Activated naive CD8-positive, alpha-beta T cell treated with anti-CD3 and anti-CD28 coated beads, Interleukin-2, amount 10 ng/mL, durations not matched to agents 7 days and 5 days (primary cell): ENCODE measurements around the gene PCSK4. TPM values are rescaled to one million over a fixed set of nuclear protein-coding genes. Genes with fewer than 3 reads are reported as not detected.
A peak's percentile ranks its signal among the peaks of the same experiment; 100 is the strongest.

Experiments used
- ATAC-seq: fragments of 150-1000 bp; cut with Tn5 transposase; one replicate; pipeline ENCODE4 v1.10.0; 2021; ENCODE audit warnings: low read depth, moderate library complexity
- POLR2A ChIA-PET: fragments of 350-600 bp; sonication (Branson Sonifier 250); formaldehyde crosslinking; loops from one replicate; lab custom pipeline; 2021; ENCODE audit warnings: antibody characterized with exemption; lab: Charles Lee
- DNase-seq: peaks from one replicate; pipeline ENCODE4 v3.0.0; 2021
- H3K27ac Mint-ChIP-seq: one replicate; pipeline ENCODE4 v1.8.0; 2022; ENCODE audit warnings: mild to moderate bottlenecking, mixed read lengths
- H3K27me3 Mint-ChIP-seq: one replicate; pipeline ENCODE4 v1.8.0; 2022; ENCODE audit warnings: mild to moderate bottlenecking, moderate library complexity, mixed read lengths
- H3K36me3 Mint-ChIP-seq: one replicate; pipeline ENCODE4 v1.8.0; 2021; ENCODE audit warnings: mild to moderate bottlenecking, mixed read lengths
- H3K4me1 Mint-ChIP-seq: one replicate; pipeline ENCODE4 v1.8.0; 2021; ENCODE audit warnings: mixed read lengths
- H3K4me3 Mint-ChIP-seq: one replicate; pipeline ENCODE4 v1.8.0; 2022; ENCODE audit warnings: mild to moderate bottlenecking, moderate library complexity, mixed read lengths
- H3K9me3 Mint-ChIP-seq: one replicate; pipeline ENCODE4 v1.8.0; 2021; ENCODE audit warnings: mixed read lengths
- total RNA-seq, 2 experiments: library from RNA; stranded (reverse); gene quantifications; one replicate each; pipeline ENCODE4 v1.2.3, GENCODE V29; 2021

Gene PCSK4
- total RNA-seq, 2 experiments from 2014 or later, result 6.7 to 9.7 TPM

GRCh38 chr19:1451916-1452801 lies 38.0 kb downstream of the PCSK4 start:
- Mint-ChIP-seq H3K27ac (no peak overlapping the region), H3K4me1 (peaks cover 9% of the 10 kb centered on the region), H3K27me3 (peaks cover 65% of the 10 kb centered on the region), H3K36me3 (no peaks in the 10 kb centered on the region), H3K4me3 (no peak overlapping the region), H3K9me3 (no peaks in the 10 kb centered on the region)
- ATAC-seq, result no peak
- no peak for DNase-seq
- POLR2A ChIA-PET, result no interaction called here

- ATAC-seq, result no peak
- POLR2A ChIA-PET, result no interaction called here
These were observed 39.1 kb downstream of the PCSK4 start for GRCh38 chr19:1450735-1451731.

DNA sequence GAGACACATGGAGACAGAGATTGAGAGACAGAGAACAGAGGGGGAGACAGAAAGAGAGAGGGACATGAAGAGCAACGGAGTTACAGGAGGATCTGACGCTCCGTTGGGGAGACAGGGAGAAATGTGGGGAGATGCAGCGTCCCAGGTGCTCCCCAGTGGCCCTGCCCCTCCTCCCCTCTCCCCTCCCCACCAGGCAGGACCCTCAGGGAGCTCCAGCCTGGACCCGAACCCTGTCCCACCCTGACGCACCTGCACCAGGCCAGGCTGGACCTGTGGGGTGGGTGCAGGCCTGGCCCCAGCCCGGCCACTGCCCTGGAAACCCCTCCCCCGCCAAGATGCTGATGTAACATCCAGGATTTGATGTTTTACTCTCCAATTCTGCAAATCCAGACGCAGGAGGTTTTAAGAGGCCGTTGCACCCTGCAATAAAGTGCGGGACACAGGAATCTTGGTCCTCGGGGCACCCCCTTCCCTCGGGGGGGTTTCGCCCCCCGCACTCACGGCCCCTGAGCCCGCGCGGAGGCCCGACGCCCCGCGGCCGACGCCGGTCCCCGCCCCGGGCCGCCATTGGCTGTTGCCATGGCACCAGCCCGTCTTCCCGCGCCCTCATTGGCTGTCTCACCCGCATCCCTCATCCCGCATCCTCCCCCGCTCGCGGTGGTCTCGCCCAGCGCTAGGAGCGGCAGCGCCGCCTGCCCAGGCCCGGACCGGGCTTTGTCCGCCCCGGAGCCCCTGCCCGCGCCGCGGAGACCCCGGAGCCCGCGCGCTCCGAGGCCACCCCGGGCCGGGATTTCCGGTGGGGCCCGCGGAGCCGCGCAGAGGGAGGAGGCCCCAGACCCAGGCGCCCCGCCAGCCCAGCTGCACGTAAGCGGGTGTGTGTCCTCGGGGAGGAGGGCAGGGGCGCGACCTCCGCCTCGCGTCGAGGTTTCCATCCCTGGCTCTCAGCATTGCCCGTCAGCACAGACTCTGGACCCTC lies 40.4 kb downstream of the PCSK4 start, which contains the start of gene APC2:
APC2 (plus strand) TSS at position 655 of the 976 bp plus-strand sequence. CDS start 2,881 bp downstream, outside the sequence.
- no peak for DNase-seq
- no peaks in the 10 kb centered on the region for H3K36me3 Mint-ChIP-seq
- H3K27me3 Mint-ChIP-seq, result peaks cover 58% of the 10 kb centered on the region
- no peaks in the 10 kb centered on the region for H3K9me3 Mint-ChIP-seq
- no peak within 1 kb of the TSS for H3K27ac Mint-ChIP-seq
- peak; percentile 11 for ATAC-seq
- peaks cover 4% of the 10 kb centered on the region for H3K4me1 Mint-ChIP-seq
- H3K4me3 Mint-ChIP-seq, result no peak within 1 kb of the TSS
- POLR2A ChIA-PET, result no interaction called here

More at GRCh38 chr19:1450735-1451731, 39.1 kb downstream of the PCSK4 start:
- Mint-ChIP-seq H3K4me3 (no peak overlapping the region), H3K36me3 (no peaks in the 10 kb centered on the region), H3K27ac (no peak overlapping the region), H3K4me1 (peaks cover 9% of the 10 kb centered on the region), H3K9me3 (no peaks in the 10 kb centered on the region), H3K27me3 (peaks cover 69% of the 10 kb centered on the region)
- no peak for DNase-seq

- ATAC-seq (no peak), DNase-seq (no peak)
- Mint-ChIP-seq H3K9me3 (no peaks in the 10 kb centered on the region), H3K4me3 (peak overlapping the region; percentile 6), H3K36me3 (no peaks in the 10 kb centered on the region), H3K27ac (no peak overlapping the region), H3K4me1 (peaks cover 8% of the 10 kb centered on the region), H3K27me3 (peaks cover 48% of the 10 kb centered on the region)
- POLR2A ChIA-PET, result no interaction called here
These were observed 42.2 kb downstream of the PCSK4 start for GRCh38 chr19:1447944-1448343.

DNA sequence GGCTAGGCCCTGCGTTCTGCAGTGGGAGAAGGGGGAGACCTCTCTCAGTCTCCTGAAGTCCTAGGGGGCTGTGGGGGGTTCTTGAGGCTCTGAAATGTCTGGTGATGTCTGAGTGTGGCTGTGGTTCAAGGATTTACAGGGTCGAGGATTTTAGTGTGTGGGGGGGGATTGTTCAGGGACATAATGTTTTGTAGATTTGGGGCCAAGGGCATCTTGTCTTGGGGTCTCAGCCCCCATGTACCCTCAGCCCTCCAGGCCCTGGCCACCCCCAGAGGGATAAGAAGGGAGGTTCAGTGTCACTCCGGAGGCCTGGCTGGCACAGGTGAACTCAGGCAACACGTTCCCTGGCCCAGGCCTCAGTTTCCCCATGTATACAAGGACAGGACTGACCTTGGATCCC lies 42.6 kb downstream of the PCSK4 start:
- Mint-ChIP-seq H3K4me3 (no peak overlapping the region), H3K9me3 (no peaks in the 10 kb centered on the region), H3K27ac (no peak overlapping the region), H3K27me3 (peaks cover 48% of the 10 kb centered on the region), H3K4me1 (peaks cover 8% of the 10 kb centered on the region), H3K36me3 (no peaks in the 10 kb centered on the region)
- DNase-seq (no peak), ATAC-seq (no peak)
- POLR2A ChIA-PET, result interaction anchor here (1.2 kb wide), 1 partner anchor 9 kb away, joined by 3 read pairs; no protein-coding TSS in a partner anchor

GRCh38 chr19:1446713-1447481 lies 43.3 kb downstream of the PCSK4 start:
- peak; percentile 70 for DNase-seq
- POLR2A ChIA-PET, result interaction anchor here (1.1 to 1.2 kb wide), 2 partner anchors 10 to 177 kb away, joined by 3 read pairs; partner anchors contain the start of gene CIRBP
- H3K27ac Mint-ChIP-seq, result no peak overlapping the region

GRCh38 chr19:1445932-1446712 lies 44.0 kb downstream of the PCSK4 start:
- peaks cover 8% of the 10 kb centered on the region for H3K4me1 Mint-ChIP-seq
- peak; percentile 40 for DNase-seq
- H3K36me3 Mint-ChIP-seq, result peaks cover 2% of the 10 kb centered on the region
- H3K27me3 Mint-ChIP-seq, result peaks cover 38% of the 10 kb centered on the region
- ATAC-seq, result no peak
- H3K4me3 Mint-ChIP-seq, result no peak overlapping the region
- POLR2A ChIA-PET, result interaction anchor here (1.1 to 1.2 kb wide), 2 partner anchors 11 to 177 kb away, joined by 3 read pairs; partner anchors contain the start of gene CIRBP
- H3K27ac Mint-ChIP-seq, result no peak overlapping the region
- no peaks in the 10 kb centered on the region for H3K9me3 Mint-ChIP-seq

More at GRCh38 chr19:1446713-1447481, 43.3 kb downstream of the PCSK4 start:
- ATAC-seq, result no peak
- peaks cover 8% of the 10 kb centered on the region for H3K4me1 Mint-ChIP-seq
- no peaks in the 10 kb centered on the region for H3K36me3 Mint-ChIP-seq
- H3K9me3 Mint-ChIP-seq, result no peaks in the 10 kb centered on the region
- no peak overlapping the region for H3K4me3 Mint-ChIP-seq
- peaks cover 42% of the 10 kb centered on the region for H3K27me3 Mint-ChIP-seq

DNA sequence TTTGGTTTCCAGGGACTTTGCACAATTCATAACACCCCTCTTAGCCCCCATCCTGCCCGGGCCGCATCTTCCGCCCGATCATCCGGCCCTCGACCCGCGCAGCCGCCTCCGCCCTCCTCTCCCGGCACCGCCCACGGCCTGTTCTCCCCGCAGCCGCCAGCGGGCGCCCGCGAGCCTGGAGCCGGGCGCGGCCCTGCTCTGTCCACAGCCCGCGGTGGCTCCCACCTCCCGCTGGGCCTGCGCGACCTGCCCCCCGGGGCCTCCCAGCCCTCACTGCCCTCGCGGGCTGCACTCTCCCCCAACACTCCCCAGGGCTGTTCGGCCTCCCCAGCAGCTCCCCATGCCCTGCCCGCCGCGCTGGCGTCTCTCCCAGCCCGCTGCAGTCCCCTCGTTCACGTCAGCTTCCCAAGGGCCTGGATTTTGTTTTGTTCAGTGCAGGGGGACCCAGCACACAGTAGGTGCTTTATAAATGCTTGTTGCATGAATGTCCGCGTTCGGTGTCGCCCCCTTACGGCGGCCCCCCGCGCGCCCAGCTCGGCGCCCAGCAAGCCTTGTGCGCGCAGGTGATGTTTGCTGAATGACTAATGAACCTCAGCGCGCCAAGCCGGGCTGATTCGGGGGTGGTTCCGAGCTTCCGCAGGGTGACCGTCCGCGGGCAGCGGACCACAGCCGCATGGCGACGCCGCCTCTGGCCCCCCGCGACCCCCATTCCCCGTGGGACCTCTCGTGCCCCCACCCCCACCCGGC lies 44.8 kb downstream of the PCSK4 start:
- peaks cover 30% of the 10 kb centered on the region for H3K27me3 Mint-ChIP-seq
- peaks cover 8% of the 10 kb centered on the region for H3K4me1 Mint-ChIP-seq
- DNase-seq (peak; percentile 94), ATAC-seq (peak; percentile 93)
- H3K4me3 Mint-ChIP-seq, result peak overlapping the region; percentile 80
- peak overlapping the region; percentile 65 for H3K27ac Mint-ChIP-seq
- H3K36me3 Mint-ChIP-seq, result peaks cover 8% of the 10 kb centered on the region
- H3K9me3 Mint-ChIP-seq, result no peaks in the 10 kb centered on the region
- POLR2A ChIA-PET, result interaction anchor here (1.4 to 1.6 kb wide), 2 partner anchors 24 to 201 kb away, joined by 3 to 4 read pairs; no protein-coding TSS in a partner anchor

DNA sequence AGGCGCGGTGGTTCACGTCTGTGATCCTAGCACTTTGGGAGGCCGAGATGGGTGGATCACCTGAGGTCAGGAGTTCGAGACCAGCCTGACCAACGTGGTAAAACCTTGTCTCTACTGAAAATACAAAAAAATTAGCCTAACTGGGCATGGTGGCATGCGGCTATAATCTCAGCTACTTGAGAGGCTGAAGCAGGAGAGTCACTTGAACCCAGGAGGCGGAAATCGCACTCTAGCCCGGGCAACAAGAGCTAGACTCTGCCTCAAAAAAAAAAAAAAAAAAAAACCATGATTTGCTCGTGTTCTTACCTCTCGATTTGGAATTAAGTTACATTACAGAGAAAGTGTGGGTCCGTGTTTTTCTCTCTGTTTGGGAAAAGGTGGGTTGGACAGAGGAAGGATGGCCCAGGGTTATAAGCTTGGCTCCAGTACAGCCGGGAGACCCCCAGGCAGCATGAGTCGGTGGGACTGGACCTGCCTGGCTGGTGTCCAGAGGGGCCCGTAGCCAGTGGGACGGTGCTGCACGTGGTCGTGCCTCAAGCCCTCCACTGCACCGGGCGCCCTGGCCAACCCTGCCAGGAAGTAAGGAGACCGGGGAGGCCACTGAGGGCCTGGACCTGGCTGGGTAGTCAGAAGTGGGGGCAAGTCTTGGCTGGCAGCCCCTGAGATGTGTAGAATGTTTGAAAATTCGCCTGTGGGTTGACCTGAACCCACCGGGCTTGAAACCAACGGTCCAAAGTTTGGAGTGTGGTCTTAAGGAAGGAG lies 48.3 kb downstream of the PCSK4 start:
- Mint-ChIP-seq H3K27me3 (peaks cover 3% of the 10 kb centered on the region), H3K27ac (no peak overlapping the region), H3K36me3 (peaks cover 20% of the 10 kb centered on the region), H3K9me3 (no peaks in the 10 kb centered on the region), H3K4me1 (peaks cover 13% of the 10 kb centered on the region), H3K4me3 (no peak overlapping the region)
- POLR2A ChIA-PET, result interaction anchor here (0.6 to 1.1 kb wide), 3 partner anchors 173 to 354 kb away, joined by 3 to 6 read pairs (median 4); partner anchors contain the start of gene CIRBP
- ATAC-seq (no peak), DNase-seq (no peak)

GRCh38 chr19:1441022-1441426 lies 49.1 kb downstream of the PCSK4 start:
- POLR2A ChIA-PET, result interaction anchor here (0.6 to 1.1 kb wide), 4 partner anchors 172 to 1860 kb away, joined by 3 to 6 read pairs (median 4); partner anchors contain the start of gene CIRBP
- ATAC-seq (no peak), DNase-seq (no peak)
- H3K4me1 Mint-ChIP-seq, result peaks cover 13% of the 10 kb centered on the region
- H3K27ac Mint-ChIP-seq, result no peak overlapping the region
- H3K9me3 Mint-ChIP-seq, result no peaks in the 10 kb centered on the region
- peak overlapping the region; percentile 99 for H3K4me3 Mint-ChIP-seq
- peaks cover 20% of the 10 kb centered on the region for H3K36me3 Mint-ChIP-seq
- no peaks in the 10 kb centered on the region for H3K27me3 Mint-ChIP-seq
